Peyer's patch (tissue), 4 donors: ENCODE results near the gene CUL1. TPM values are rescaled to one million over a fixed set of nuclear protein-coding genes. Genes with fewer than 3 reads are reported as not detected.
"Not testable (repeated sequence)": the region's sequence is repeated elsewhere in the genome, so short reads cannot be mapped to it uniquely, and the experiment has no call there.

Experiments used
- DNase-seq, 3 donors: peaks; one replicate each; pipeline ENCODE4 v3.0.0-alpha.2; 2017 to 2019
- H3K27ac ChIP-seq, 4 donors: fragments of 200-600 bp; sonication (generic); one replicate each; pipeline ENCODE4 v1.5.1; 2016 to 2019
- H3K27me3 ChIP-seq, 2 donors: fragments of 200-600 bp; sonication (generic); one replicate each; pipeline ENCODE4 v1.5.1; 2019
- H3K36me3 ChIP-seq, 3 donors: fragments of 200-600 bp; sonication (generic); one replicate each; pipeline ENCODE4 v1.5.1; 2016 to 2019
- H3K4me1 ChIP-seq, 4 donors: fragments of 200-600 bp; sonication (generic); one replicate each; pipeline ENCODE4 v1.5.1; 2016 to 2019
- H3K4me3 ChIP-seq, 4 donors: fragments of 200-600 bp; sonication (generic); 1 replicate in 3 of 4; 2 replicates in 1 of 4; pipeline ENCODE4 v1.5.1; 2016 to 2019; ENCODE audit warnings: mild to moderate bottlenecking in 1 of 4
- H3K9me3 ChIP-seq, 4 donors: fragments of 200-600 bp; sonication (generic); one replicate each; pipeline ENCODE4 v1.5.1; 2016 to 2019; ENCODE audit warnings: mild to moderate bottlenecking in 1 of 4
- POLR2A ChIP-seq, 2 donors: fragments of 450-650 bp; IDR thresholded peaks; one replicate each; pipeline ENCODE4 v1.5.1; 2017; ENCODE audit warnings: antibody characterized with exemption in 2 of 2, mild to moderate bottlenecking in 2 of 2, moderate library complexity in 2 of 2
- total RNA-seq, 4 donors: library from RNA; depleted of rRNA; stranded (reverse); fragments of >200 nt; gene quantifications; one replicate each; pipeline ENCODE4 v1.1.0, GENCODE V29; 2016
- TF ChIP-seq, protein P1 (sequence below), 6 experiments: fragments of 450-650 bp in 4 of 6; fragments of 200-600 bp in 2 of 6; sonication (generic) in 1 of 6; IDR thresholded peaks; one replicate each; pipeline ENCODE4 v1.5.1; 2017 to 2019; ENCODE audit warnings: antibody characterized with exemption in 6 of 6, mild to moderate bottlenecking in 3 of 6, moderate library complexity in 1 of 6

Gene CUL1
- total RNA-seq, 4 donors from 2014 or later: 29.5 to 86.6 (median 35.8) TPM

DNA sequence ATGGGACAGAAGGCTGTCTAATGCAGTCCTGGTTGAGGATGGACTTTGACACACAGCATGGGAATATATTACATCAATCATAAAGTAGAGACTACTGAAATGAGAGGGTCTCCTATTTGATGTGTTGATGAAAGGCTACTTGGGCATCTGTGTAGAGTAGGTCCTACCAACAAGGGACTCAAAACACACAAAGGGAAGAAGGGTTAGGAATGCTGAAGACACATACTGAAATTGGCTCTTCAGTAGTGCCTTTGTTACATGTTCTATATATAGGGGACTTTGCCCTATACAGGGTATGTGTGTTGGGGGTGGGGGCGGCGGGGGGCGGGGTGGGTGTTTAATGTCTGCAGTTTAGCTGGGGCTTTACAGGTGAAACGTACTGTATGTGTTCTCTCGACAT, 7.7 kb downstream of the CUL1 start:
- Histone ChIP-seq H3K36me3 (no peaks in the 10 kb centered on the region), H3K27me3 (no peaks in the 10 kb centered on the region), H3K9me3 (no peaks in the 10 kb centered on the region), H3K4me3 (no peak overlapping the region), H3K4me1 (peaks cover 0 to 46% (median 2%) of the 10 kb centered on the region in 4 donors), H3K27ac (no peak overlapping the region)
- TF ChIP-seq, protein P1, sequence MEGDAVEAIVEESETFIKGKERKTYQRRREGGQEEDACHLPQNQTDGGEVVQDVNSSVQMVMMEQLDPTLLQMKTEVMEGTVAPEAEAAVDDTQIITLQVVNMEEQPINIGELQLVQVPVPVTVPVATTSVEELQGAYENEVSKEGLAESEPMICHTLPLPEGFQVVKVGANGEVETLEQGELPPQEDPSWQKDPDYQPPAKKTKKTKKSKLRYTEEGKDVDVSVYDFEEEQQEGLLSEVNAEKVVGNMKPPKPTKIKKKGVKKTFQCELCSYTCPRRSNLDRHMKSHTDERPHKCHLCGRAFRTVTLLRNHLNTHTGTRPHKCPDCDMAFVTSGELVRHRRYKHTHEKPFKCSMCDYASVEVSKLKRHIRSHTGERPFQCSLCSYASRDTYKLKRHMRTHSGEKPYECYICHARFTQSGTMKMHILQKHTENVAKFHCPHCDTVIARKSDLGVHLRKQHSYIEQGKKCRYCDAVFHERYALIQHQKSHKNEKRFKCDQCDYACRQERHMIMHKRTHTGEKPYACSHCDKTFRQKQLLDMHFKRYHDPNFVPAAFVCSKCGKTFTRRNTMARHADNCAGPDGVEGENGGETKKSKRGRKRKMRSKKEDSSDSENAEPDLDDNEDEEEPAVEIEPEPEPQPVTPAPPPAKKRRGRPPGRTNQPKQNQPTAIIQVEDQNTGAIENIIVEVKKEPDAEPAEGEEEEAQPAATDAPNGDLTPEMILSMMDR (IDR thresholded peaks at IDR 0.05): no peak
- no peak for TF ChIP-seq POLR2A (IDR thresholded peaks at IDR 0.05)
- DNase-seq: no peak

DNA sequence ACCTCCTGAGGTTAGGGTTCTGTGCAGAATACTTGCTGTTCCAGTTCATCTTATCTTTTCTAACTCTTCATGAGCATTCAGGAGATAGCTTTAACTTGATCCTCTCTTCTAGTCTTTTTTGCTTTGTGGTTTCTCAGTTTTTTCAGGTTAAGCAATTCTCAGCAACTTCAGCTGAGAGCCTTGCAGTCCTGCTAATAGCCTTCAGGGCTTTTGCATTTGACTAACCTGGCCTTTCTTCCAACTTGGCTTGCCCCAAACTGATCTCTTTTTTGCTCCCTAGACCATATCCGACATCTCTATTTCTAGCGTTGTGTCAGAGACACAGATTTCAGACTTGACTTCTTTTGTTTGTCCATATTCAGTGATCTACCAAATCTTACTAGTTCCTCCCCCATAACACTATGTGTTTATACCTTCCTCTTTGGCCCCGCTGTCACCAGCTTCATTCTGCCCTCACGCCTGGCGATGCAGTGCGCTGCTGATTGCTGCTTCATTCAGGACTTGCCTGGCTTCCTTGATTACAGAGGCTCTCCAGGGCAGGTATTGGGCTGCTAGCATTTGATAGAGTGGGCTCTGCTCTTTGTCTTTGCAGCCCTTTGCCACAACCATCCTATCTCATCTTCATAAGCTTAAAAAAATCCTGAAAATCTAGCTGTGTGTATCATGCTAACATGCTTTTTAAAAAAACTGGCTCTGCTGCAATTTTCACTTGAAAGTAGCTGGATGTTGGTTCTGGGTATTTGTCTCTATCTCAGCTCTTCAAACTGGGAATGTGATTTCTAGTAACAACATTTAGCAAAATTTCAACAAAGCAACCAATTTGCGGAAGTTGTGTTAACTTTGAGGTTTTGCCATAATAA, 9.6 kb downstream of the CUL1 start:
- no peak for DNase-seq
- no peak overlapping the region for H3K4me3 ChIP-seq
- no peaks in the 10 kb centered on the region for H3K27me3 ChIP-seq
- TF ChIP-seq POLR2A (IDR thresholded peaks at IDR 0.05): no peak
- TF ChIP-seq, protein P1 (IDR thresholded peaks at IDR 0.05): no peak
- no peaks in the 10 kb centered on the region for H3K9me3 ChIP-seq
- no peaks in the 10 kb centered on the region for H3K36me3 ChIP-seq
- H3K4me1 ChIP-seq: peaks cover 0 to 33% (median 0%) of the 10 kb centered on the region in 4 donors
- no peak overlapping the region for H3K27ac ChIP-seq

GRCh38 chr7:148709014-148709413, 10.3 kb downstream of the CUL1 start:
- no peak for DNase-seq
- H3K36me3 ChIP-seq: no peaks in the 10 kb centered on the region
- no peak for TF ChIP-seq POLR2A (IDR thresholded peaks at IDR 0.05)
- TF ChIP-seq, protein P1 (IDR thresholded peaks at IDR 0.05): no peak
- no peaks in the 10 kb centered on the region for H3K27me3 ChIP-seq
- no peak overlapping the region for H3K4me3 ChIP-seq
- H3K9me3 ChIP-seq: no peaks in the 10 kb centered on the region
- H3K27ac ChIP-seq: no peak overlapping the region
- peaks cover 0 to 29% (median 0%) of the 10 kb centered on the region in 4 donors for H3K4me1 ChIP-seq

- not testable (repeated sequence) for H3K27ac ChIP-seq, H3K9me3 ChIP-seq, H3K27me3 ChIP-seq, DNase-seq, H3K4me3 ChIP-seq, H3K36me3 ChIP-seq
- peaks cover 0 to 25% (median 0%) of the 10 kb centered on the region in 4 donors for H3K4me1 ChIP-seq
These were observed 11.7 kb downstream of the CUL1 start for GRCh38 chr7:148710426-148710825.

DNA sequence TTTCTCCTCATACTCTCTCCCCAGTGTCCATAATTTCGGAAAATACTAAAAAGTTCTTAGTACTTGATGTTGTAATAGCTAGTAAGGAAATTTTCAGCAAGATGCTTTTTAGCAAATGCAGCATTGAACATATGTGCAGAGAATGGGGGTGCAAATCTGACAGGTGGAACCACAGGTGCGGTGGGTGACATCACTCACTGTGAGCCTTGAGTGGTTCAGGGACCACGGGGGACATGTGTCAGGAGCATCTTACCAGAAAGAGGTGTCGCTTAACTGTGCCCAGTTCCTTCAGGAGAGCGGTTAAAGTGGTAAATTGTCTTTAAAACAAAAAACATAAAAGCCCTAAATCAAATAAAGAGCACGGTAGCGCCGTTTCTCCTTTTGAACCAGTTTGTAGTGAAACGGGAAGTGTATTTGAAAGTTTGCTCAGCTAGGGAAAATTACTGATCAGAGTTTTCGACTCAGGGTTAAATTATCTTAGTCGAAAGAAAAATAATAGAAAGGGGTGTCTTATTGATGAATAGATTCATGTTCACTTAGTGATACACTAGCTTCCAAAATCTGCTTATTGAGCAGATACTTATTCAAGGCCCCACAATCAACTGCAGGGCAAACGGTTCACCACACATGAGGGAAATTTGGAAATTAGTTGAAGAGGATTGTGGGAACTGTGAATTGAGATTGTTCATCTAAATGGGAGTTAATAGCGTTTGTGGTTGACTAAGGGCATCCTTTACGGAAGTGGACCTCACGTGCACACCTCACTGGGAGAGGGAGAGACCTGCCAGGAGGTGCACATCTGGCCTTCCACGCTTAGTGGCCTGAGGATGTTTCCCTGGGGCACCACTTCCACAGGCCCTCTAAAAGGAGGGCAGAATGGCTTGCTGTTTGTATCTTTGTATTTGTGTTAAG, 12.7 kb downstream of the CUL1 start:
- TF ChIP-seq, protein P1 (IDR thresholded peaks at IDR 0.05): no peak
- no peak for TF ChIP-seq POLR2A (IDR thresholded peaks at IDR 0.05)
- no peaks in the 10 kb centered on the region for H3K9me3 ChIP-seq
- H3K4me3 ChIP-seq: no peak overlapping the region
- H3K27me3 ChIP-seq: no peaks in the 10 kb centered on the region
- H3K4me1 ChIP-seq: peaks cover 0 to 21% (median 0%) of the 10 kb centered on the region in 4 donors
- H3K36me3 ChIP-seq: no peaks in the 10 kb centered on the region
- DNase-seq: no peak
- H3K27ac ChIP-seq: no peak overlapping the region
